Mononuclear cell (primary cell): ENCODE data around the gene AXDND1. TPM values are rescaled to one million over a fixed set of nuclear protein-coding genes. Genes with fewer than 3 reads are reported as not detected.
"Not testable (repeated sequence)": the region's sequence is repeated elsewhere in the genome, so short reads cannot be mapped to it uniquely, and the experiment has no call there.

Experiments used
- H3K27me3 ChIP-seq: 2 replicates; pipeline ENCODE4 v1.6.0; 2011; ENCODE audit warnings: low read length, control low read depth; ENCODE audit not compliant: insufficient read depth
- H3K4me1 ChIP-seq: 2 replicates; pipeline ENCODE4 v1.5.1; 2011; ENCODE audit warnings: mild to moderate bottlenecking, low read length, control low read depth; ENCODE audit not compliant: insufficient read depth
- H3K4me3 ChIP-seq: 2 replicates; pipeline ENCODE4 v1.5.1; 2011; ENCODE audit warnings: mild to moderate bottlenecking, low read length, moderate library complexity
- H3K9me3 ChIP-seq: 2 replicates; pipeline ENCODE4 v1.5.1; 2011; ENCODE audit warnings: low read depth, mild to moderate bottlenecking, control low read depth, low read length
- total RNA-seq: library from RNA; depleted of rRNA; stranded (reverse); fragments of >200 nt; gene quantifications from one replicate; pipeline ENCODE4 v1.2.3, GENCODE V29; 2012

The AXDND1 gene
- total RNA-seq, 1 donor, result not detected

- Histone ChIP-seq H3K9me3 (no peaks in the 10 kb centered on the region), H3K4me1 (no peaks in the 10 kb centered on the region), H3K4me3 (no peak overlapping the region), H3K27me3 (no peaks in the 10 kb centered on the region)
Measured at GRCh38 chr1:179490611-179491010, 124.8 kb downstream of the AXDND1 start.

DNA sequence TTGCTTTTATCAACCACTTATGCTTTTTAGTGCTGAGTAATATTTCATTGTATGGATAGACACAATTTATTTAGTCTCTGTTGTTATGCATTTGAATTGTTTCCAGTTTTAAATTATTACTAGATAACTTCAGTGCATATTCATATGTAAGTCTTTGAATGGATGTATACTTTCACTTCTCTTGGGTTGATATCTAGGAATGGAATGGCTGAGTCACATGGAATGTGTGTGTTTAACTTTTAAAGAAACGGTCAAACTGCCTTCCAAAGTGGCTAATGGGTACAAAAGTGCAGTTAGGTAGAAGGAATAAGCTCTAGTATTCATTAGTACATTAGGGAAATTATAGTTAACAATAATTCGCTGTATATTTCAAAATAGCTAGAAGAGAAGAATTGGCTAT lies 127.6 kb downstream of the AXDND1 start:
- no peaks in the 10 kb centered on the region for H3K9me3 ChIP-seq
- H3K4me1 ChIP-seq, result no peaks in the 10 kb centered on the region
- no peaks in the 10 kb centered on the region for H3K27me3 ChIP-seq
- no peak overlapping the region for H3K4me3 ChIP-seq

DNA sequence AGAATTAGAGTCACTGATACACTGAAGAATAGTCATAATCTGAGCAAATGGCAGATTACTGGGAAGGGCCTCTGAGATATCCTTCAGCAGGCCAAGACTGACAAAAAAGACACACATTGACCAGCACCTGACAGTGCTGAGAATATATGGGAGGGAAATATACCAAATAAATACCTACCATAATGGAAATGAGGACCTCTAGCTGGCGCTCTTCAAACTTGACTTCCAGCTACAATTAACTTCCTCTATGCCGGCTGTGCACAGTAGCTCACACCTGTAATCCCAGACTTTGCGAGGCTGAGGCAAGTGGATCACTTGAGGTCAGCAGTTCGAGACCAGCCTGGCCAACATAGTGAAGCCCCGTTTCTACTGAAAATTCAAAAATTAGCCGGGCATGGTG lies 140.4 kb downstream of the AXDND1 start:
- no peak overlapping the region for H3K4me3 ChIP-seq
- no peaks in the 10 kb centered on the region for H3K27me3 ChIP-seq
- H3K9me3 ChIP-seq, result no peaks in the 10 kb centered on the region
- no peaks in the 10 kb centered on the region for H3K4me1 ChIP-seq

GRCh38 chr1:179509384-179509783 lies 143.6 kb downstream of the AXDND1 start:
- Histone ChIP-seq H3K4me1 (no peaks in the 10 kb centered on the region), H3K27me3 (no peaks in the 10 kb centered on the region), H3K4me3 (no peak overlapping the region), H3K9me3 (no peaks in the 10 kb centered on the region)

- H3K4me3 ChIP-seq, result no peak overlapping the region
- H3K27me3 ChIP-seq, result no peaks in the 10 kb centered on the region
- H3K4me1 ChIP-seq, result no peaks in the 10 kb centered on the region
- H3K9me3 ChIP-seq, result no peaks in the 10 kb centered on the region
Measured at GRCh38 chr1:179510038-179510437, 144.3 kb downstream of the AXDND1 start.

DNA sequence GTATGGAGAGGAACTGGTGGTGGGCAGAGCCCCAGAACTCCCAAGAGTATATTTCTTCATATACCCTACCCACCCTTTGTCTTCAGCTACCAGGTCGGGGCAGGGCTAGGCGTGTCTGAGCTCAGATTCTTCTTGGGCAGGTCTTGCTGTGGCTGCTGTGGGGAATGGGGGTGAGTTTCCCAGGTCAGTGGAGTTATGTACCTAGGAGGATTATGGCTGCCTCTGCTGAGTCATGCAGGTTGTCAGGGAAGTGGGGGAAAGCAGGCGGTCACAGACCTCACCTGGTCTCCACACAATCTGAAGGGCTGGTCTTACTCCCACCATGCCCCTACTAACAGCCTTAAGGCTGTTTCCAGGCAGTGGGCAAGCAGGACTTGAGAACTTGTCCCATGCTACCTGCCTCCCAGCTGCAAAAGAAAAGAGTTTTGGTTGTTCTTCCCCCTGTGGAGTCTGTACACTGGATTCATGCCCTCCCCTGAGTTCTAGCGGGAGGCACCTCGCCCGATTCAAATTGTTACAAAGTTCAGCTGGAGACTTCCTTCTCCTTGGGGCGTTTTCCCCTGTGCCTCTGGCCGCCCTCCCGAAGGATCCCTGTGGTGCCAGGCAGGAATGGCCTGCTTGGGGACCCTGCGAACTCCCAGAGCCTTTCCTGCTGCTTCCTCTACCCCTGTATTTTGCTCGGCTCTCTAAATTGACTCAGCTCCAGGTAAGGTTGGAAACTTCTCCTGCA lies 151.4 kb downstream of the AXDND1 start:
- Histone ChIP-seq H3K4me3 (no peak overlapping the region), H3K9me3 (no peaks in the 10 kb centered on the region), H3K27me3 (peaks cover 3% of the 10 kb centered on the region), H3K4me1 (no peaks in the 10 kb centered on the region)

- not testable (repeated sequence) for H3K9me3 ChIP-seq, H3K27me3 ChIP-seq, H3K4me1 ChIP-seq, H3K4me3 ChIP-seq
Measured at GRCh38 chr1:179518544-179518943, 152.8 kb downstream of the AXDND1 start.

GRCh38 chr1:179529482-179530195 lies 163.9 kb downstream of the AXDND1 start:
- Histone ChIP-seq H3K4me1 (no peaks in the 10 kb centered on the region), H3K9me3 (no peaks in the 10 kb centered on the region), H3K27me3 (no peaks in the 10 kb centered on the region), H3K4me3 (no peak overlapping the region)

GRCh38 chr1:179530352-179530751 lies 164.6 kb downstream of the AXDND1 start:
- no peaks in the 10 kb centered on the region for H3K4me1 ChIP-seq
- no peak overlapping the region for H3K4me3 ChIP-seq
- no peaks in the 10 kb centered on the region for H3K27me3 ChIP-seq
- H3K9me3 ChIP-seq, result no peaks in the 10 kb centered on the region

DNA sequence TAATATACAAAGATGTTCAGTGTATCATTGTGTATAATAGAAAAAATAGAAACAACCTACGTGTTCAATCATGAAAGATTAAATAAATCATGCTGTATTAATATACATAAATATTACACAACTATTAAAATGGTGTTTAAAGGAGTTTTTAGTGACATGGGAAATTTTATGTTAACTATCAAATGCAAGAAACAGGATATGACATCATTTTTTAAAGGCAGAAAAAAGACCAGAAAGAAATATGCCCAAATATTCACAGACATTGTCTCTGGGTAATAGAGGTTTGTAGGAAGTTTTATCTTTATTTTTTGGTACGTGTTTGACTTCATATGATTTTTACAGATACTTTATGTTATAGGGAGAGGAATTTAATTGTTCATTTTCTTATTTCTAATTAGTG lies 176.0 kb downstream of the AXDND1 start:
- H3K27me3 ChIP-seq, result no peaks in the 10 kb centered on the region
- H3K4me1 ChIP-seq, result no peaks in the 10 kb centered on the region
- no peaks in the 10 kb centered on the region for H3K9me3 ChIP-seq
- no peak overlapping the region for H3K4me3 ChIP-seq

DNA sequence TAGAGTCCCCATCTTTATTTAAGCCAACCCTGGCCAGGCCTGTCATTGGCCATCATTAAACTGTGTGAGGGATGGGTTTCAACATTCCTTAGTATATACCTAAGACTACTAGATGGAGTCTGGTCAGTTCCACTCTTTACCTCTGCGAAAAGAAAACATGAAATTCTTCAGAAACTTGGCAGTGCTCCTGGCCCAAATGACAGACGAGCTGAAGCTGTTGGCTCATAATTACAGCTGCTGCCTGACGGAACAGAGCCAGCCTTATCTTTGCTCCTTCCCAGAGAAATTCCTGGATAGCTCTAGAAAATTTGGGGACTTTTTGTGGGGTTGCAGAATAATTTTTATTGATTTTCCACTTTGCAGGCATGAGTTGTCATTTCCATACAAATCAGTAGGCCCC lies 179.6 kb downstream of the AXDND1 start:
- H3K27me3 ChIP-seq, result no peaks in the 10 kb centered on the region
- H3K4me3 ChIP-seq, result no peak overlapping the region
- H3K9me3 ChIP-seq, result no peaks in the 10 kb centered on the region
- no peaks in the 10 kb centered on the region for H3K4me1 ChIP-seq

GRCh38 chr1:179547021-179547535 lies 181.3 kb downstream of the AXDND1 start:
- Histone ChIP-seq H3K4me3 (no peak overlapping the region), H3K27me3 (no peaks in the 10 kb centered on the region), H3K9me3 (no peaks in the 10 kb centered on the region), H3K4me1 (no peaks in the 10 kb centered on the region)

DNA sequence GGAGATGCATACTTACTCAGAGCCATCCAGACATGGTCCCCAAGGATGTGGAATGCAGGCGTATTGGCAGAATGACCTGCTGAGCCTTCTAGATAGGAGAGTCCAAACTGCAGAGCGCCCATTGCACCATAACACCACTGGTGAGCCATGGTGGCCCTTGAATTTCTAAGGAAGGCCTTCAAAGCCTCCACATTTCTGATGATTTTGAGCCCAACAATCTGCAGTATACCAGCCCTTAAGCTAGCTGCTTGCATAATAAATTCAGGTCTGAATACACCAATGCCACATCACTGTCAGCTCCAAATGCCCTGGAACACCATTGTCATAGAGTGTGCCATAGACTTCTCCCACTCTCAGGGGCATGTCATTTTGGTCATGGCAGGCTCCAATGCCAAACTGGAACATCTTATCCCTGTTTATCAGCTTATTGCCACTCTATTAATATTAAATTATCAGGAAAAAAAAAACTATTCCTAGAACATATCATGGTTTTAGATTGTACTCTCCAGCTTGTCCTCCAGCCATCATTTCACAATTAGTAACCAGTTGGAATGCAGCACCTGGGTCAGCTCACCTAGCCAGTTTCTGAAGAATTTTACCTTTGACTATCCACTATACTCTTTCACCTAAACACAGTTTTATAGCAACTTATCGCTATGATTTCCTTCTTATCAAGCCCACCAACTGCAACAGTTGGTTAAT lies 183.0 kb downstream of the AXDND1 start:
- Histone ChIP-seq H3K4me1 (no peaks in the 10 kb centered on the region), H3K4me3 (no peak overlapping the region), H3K27me3 (no peaks in the 10 kb centered on the region), H3K9me3 (no peaks in the 10 kb centered on the region)

- Histone ChIP-seq H3K27me3 (no peaks in the 10 kb centered on the region), H3K9me3 (no peaks in the 10 kb centered on the region), H3K4me3 (no peak overlapping the region), H3K4me1 (no peaks in the 10 kb centered on the region)
Measured at GRCh38 chr1:179549368-179549700, 183.6 kb downstream of the AXDND1 start.
